ENCODE results near the gene RHBDL2. TPM values are rescaled to one million over a fixed set of nuclear protein-coding genes. Genes with fewer than 3 reads are reported as not detected.
A peak's percentile ranks its signal among the peaks of the same experiment; 100 is the strongest.

RHBDL2 gene
- total and polyA plus RNA-seq, 2 of the 13 experiments (the other 11 are each of a cell fraction or from before 2014, with no cell fraction given), result 3.3 to 5.4 TPM

DNA sequence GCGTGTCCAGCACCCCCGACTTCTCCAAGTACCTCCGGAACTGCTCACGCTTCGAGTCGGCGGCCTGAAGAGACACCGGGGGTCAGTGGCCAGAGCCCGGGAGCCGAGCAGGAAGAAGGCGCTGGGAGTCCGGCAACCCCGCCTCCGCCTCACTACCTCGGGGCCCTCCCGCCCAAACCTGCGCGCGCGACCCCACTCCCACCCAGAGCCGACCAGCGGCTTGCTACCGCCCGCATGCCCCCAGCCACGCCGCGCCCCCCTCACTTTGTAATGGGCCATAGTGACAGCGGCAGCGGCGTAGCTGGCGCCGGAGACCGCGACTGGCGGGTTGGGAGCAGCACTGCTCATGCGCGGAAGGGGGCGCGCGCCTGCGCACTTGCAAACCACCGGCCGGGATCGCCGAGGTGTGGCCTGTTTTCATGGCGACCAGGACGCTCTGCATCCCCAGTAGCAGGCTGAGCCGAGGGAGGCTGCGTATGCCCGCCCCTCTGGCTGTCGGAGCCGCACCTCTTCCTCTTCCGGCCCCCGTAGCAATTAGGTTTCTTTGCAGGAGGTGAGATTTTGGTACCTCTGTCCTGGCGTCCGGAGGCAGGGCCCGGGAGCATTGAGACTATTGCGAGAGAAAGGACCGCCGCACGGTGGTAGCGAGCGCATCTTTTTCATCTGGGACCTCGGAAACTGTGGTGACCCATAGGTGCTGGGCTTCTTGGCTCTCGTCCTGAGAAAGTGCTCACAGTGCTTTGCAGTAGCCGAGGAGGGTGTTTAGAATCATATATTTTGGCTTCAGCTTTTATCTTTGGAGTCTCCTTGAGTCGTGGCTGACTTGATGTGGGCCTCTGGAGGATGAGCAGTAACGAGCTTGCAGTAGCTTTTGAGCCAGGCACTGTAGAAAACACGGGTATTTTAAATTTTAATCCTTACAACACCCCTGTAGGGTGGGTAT is 68.3 kb downstream of the RHBDL2 start, which contains the start of gene MYCBP (continued):
- TF ChIP-seq, protein P1, sequence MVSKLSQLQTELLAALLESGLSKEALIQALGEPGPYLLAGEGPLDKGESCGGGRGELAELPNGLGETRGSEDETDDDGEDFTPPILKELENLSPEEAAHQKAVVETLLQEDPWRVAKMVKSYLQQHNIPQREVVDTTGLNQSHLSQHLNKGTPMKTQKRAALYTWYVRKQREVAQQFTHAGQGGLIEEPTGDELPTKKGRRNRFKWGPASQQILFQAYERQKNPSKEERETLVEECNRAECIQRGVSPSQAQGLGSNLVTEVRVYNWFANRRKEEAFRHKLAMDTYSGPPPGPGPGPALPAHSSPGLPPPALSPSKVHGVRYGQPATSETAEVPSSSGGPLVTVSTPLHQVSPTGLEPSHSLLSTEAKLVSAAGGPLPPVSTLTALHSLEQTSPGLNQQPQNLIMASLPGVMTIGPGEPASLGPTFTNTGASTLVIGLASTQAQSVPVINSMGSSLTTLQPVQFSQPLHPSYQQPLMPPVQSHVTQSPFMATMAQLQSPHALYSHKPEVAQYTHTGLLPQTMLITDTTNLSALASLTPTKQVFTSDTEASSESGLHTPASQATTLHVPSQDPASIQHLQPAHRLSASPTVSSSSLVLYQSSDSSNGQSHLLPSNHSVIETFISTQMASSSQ (IDR thresholded peaks at IDR 0.05; ENCODE audit: low read depth), result no peak
- TF ChIP-seq, protein P1 (CRISPR knock-in tag; IDR thresholded peaks at IDR 0.05; ENCODE audit: borderline replicate concordance), result no peak
- TF ChIP-seq NR2F6 (IDR thresholded peaks at IDR 0.05) (no peak), NR2F6 (CRISPR knock-in tag; IDR thresholded peaks at IDR 0.05) (no peak), MED13 (CRISPR knock-in tag; IDR thresholded peaks at IDR 0.05) (no peak), ZNF615 (CRISPR knock-in tag; IDR thresholded peaks at IDR 0.05; ENCODE audit: borderline replicate concordance) (no peak), ZSCAN9 (CRISPR knock-in tag; IDR thresholded peaks at IDR 0.05; ENCODE audit: borderline replicate concordance) (no peak), CBX1 (IDR thresholded peaks at IDR 0.05; ENCODE audit: low read depth) (no peak), ZNF841 (CRISPR knock-in tag; IDR thresholded peaks at IDR 0.05; ENCODE audit: borderline replicate concordance) (no peak), KAT7 (CRISPR knock-in tag; IDR thresholded peaks at IDR 0.05; ENCODE audit: borderline replicate concordance) (peak; percentile 80; the same call in 1 of the 2 replicates), ZNF530 (CRISPR knock-in tag; IDR thresholded peaks at IDR 0.05; ENCODE audit: low read depth) (no peak), SRSF1 (optimal IDR thresholded peaks at IDR 0.05; ENCODE audit: low read depth, low read length) (no peak), SKI (IDR thresholded peaks at IDR 0.05; ENCODE audit: partially characterized antibody) (no peak), CREM (IDR thresholded peaks at IDR 0.05) (peak; percentile 50; the same call in 1 of the 2 replicates), CREM (CRISPR knock-in tag; IDR thresholded peaks at IDR 0.05) (no peak), CC2D1A (CRISPR knock-in tag; IDR thresholded peaks at IDR 0.05) (no peak), KLF12 (CRISPR knock-in tag; IDR thresholded peaks at IDR 0.05; ENCODE audit: borderline replicate concordance) (peak; percentile 87; the same call in 1 of the 2 replicates)
- TF ChIP-seq, protein P2, sequence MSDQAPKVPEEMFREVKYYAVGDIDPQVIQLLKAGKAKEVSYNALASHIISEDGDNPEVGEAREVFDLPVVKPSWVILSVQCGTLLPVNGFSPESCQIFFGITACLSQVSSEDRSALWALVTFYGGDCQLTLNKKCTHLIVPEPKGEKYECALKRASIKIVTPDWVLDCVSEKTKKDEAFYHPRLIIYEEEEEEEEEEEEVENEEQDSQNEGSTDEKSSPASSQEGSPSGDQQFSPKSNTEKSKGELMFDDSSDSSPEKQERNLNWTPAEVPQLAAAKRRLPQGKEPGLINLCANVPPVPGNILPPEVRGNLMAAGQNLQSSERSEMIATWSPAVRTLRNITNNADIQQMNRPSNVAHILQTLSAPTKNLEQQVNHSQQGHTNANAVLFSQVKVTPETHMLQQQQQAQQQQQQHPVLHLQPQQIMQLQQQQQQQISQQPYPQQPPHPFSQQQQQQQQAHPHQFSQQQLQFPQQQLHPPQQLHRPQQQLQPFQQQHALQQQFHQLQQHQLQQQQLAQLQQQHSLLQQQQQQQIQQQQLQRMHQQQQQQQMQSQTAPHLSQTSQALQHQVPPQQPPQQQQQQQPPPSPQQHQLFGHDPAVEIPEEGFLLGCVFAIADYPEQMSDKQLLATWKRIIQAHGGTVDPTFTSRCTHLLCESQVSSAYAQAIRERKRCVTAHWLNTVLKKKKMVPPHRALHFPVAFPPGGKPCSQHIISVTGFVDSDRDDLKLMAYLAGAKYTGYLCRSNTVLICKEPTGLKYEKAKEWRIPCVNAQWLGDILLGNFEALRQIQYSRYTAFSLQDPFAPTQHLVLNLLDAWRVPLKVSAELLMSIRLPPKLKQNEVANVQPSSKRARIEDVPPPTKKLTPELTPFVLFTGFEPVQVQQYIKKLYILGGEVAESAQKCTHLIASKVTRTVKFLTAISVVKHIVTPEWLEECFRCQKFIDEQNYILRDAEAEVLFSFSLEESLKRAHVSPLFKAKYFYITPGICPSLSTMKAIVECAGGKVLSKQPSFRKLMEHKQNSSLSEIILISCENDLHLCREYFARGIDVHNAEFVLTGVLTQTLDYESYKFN (CRISPR knock-in tag; conservative IDR thresholded peaks at IDR 0.05), result 0 out of 2 replicates have a peak, but pooled peaks have one; percentile 16
- TF ChIP-seq, protein P3, sequence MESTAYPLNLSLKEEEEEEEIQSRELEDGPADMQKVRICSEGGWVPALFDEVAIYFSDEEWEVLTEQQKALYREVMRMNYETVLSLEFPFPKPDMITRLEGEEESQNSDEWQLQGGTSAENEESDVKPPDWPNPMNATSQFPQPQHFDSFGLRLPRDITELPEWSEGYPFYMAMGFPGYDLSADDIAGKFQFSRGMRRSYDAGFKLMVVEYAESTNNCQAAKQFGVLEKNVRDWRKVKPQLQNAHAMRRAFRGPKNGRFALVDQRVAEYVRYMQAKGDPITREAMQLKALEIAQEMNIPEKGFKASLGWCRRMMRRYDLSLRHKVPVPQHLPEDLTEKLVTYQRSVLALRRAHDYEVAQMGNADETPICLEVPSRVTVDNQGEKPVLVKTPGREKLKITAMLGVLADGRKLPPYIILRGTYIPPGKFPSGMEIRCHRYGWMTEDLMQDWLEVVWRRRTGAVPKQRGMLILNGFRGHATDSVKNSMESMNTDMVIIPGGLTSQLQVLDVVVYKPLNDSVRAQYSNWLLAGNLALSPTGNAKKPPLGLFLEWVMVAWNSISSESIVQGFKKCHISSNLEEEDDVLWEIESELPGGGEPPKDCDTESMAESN (CRISPR knock-in tag; conservative IDR thresholded peaks at IDR 0.05), result peak; percentile 63; the same call in 1 of the 2 replicates
- TF ChIP-seq, protein P4, sequence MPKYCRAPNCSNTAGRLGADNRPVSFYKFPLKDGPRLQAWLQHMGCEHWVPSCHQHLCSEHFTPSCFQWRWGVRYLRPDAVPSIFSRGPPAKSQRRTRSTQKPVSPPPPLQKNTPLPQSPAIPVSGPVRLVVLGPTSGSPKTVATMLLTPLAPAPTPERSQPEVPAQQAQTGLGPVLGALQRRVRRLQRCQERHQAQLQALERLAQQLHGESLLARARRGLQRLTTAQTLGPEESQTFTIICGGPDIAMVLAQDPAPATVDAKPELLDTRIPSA (CRISPR knock-in tag; IDR thresholded peaks at IDR 0.05; ENCODE audit: borderline replicate concordance), result no peak
